Bone marrow (tissue), 2 donors: ENCODE data around the gene RGSL1.

ENCODE experiments used
- DNase-seq, 2 donors: peaks; one replicate each; lab custom pipeline; 2025; lab: John Stamatoyannopoulos, UW

Gene RGSL1

GRCh38 chr1:182549346-182549745 is 99.4 kb downstream of the RGSL1 start:
- DNase-seq = no peak

DNA sequence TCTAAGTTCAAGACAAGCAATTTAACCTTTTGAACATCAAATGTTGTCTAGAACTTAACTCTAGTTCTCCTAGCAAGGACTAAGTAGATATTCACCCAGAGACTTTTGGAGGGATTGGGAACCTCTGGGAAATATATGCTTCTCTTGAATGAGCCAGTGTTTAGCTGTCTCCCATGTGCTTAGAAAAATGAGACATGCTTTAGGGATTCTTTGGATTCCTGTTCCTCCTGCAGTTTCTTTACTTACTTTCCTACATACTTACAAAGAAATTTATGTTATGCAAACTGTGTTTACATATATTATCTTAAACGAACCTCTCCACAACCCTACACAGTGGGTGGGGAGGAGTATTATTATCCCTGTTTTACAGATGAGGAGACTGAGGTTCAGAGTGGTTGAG is 99.9 kb downstream of the RGSL1 start:
- DNase-seq = no peak

DNA sequence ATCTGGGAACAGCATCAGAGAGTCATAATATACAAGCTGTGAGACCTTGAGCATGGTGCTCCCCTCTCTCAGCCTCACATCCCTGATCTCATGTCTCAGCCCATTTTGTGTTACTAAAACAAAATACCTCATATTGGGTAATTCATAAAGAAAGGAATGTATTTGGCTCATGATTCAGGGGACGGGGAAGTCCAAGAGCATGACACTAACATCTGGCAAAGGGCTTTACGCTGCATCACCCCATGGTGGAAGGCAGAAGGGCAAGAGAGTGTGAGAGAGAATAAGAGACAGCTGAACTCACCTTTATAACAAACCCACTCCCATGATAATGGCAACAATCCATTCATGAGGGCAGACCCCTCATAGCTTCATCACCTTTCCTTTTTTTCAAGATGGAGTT is 102.6 kb downstream of the RGSL1 start:
- no peak for DNase-seq

GRCh38 chr1:182555493-182555892 is 105.5 kb downstream of the RGSL1 start:
- no peak for DNase-seq

DNA sequence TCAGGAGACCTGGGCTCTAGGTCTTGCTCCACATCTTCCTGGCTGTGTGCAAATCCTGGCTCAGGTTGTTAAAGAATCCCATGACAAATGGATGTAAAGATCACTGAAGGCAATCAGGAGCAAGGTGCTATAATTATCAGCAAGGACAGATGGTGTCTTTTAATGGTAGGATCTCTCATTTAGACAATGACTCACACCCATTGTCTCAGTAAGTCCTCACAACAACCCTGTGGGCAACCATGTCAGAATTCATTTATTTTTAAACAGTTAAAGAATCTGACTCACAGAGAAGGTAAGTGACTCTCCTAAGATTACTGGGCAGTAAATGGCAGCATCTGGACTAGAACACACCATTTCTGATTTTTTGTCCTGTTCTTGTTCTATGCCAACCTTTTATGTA is 106.3 kb downstream of the RGSL1 start:
- DNase-seq = no peak

DNA sequence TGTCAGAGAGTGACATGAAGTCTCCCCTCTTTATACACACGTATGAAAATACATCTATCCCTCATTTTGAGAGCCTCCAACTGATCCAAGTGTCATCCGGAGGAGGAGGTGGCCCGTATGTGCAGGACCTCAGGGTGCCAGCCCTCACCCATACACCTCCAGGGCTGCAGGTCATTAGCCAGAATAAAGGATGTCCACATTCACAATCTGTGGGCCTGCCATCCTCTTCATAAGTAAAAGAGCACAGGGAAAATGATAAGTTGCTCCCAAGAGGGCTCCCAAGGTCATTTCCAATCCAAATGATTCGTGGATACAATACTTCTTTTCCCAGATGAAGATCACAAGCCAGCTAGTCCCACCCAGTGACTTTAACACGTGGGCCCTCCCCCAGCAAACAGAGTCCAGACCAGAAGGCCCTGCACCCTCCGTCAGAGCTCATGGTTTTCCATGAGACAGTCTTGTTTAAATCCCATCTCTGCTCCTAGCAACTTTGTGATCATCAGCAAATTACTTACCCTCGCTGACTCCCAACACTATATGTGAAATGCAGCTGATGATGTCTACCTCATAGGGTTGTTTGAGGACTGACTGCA is 110.5 kb downstream of the RGSL1 start:
- no peak for DNase-seq

DNA sequence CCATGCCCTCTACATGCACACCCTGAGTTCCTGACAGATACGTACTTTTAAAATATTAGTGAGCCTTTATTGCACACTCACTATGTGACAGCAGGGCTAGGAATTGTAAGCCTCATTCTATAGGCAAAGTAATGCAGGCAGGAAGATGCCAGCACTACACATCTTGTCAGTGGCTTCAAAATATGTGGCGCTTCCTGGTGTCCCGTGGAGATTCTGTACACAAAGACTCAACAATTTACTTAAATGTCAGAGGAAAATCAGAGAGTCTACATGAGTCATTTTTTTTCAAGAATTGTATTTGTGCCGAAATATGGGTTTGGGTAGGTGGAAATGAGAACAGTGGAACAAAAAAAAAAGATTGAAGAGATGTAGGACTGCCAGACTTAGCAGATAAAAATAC is 111.5 kb downstream of the RGSL1 start:
- no peak for DNase-seq

- no peak for DNase-seq
These were observed 113.1 kb downstream of the RGSL1 start for GRCh38 chr1:182563095-182563494.

DNA sequence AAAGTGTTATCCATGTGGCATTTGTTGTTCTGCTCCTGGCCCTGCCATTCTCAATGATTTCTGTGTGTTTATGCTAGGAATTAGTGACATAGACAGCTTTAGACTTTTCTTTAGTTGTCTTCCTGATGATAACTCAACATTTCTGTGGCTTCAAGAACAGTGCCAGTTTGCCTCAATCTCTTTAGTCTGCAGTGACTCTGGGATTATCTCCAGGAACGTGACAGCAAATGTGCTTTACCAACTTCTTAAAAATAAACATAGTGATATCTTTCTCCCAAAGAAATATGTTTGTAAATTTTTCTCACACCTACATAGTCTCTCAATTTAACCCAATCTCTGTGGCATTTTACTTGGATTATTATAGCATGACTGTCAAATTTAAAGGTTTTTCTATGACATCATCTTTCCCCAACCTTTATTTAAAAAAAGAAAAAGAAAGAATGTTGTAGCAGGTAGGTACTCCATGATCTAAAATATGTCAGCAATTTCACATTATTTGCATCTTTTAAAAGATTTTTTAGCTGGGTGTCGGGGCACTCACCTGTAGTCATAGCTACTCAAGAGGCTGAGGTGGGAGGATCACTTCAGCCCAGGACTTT is 114.6 kb downstream of the RGSL1 start:
- DNase-seq = no peak

GRCh38 chr1:182565537-182565936 is 115.6 kb downstream of the RGSL1 start:
- no peak for DNase-seq

GRCh38 chr1:182567629-182568028 is 117.7 kb downstream of the RGSL1 start:
- no peak for DNase-seq

- no peak for DNase-seq
These were observed 118.8 kb downstream of the RGSL1 start for GRCh38 chr1:182568647-182569284.

GRCh38 chr1:182569939-182570610 is 120.1 kb downstream of the RGSL1 start:
- DNase-seq = no peak

DNA sequence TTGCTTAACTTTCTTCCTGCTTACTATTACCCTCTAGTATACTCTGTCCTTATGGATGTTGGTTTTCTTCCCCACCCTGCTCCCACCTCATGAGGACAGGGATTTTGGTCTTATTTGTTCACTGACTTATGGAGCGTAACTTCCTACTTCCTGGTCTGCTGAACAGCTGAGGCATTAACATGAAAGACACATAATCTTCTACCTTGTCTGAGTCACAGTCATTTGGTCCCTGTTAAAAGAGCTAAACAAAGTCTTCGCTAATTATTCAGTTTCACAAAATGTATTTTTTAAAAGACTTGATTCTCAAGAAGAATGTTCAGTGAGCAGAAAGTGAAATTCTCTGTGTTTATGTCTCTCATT is 120.6 kb downstream of the RGSL1 start:
- no peak for DNase-seq

- DNase-seq = no peak
These were observed 124.2 kb downstream of the RGSL1 start for GRCh38 chr1:182574156-182574555.

DNA sequence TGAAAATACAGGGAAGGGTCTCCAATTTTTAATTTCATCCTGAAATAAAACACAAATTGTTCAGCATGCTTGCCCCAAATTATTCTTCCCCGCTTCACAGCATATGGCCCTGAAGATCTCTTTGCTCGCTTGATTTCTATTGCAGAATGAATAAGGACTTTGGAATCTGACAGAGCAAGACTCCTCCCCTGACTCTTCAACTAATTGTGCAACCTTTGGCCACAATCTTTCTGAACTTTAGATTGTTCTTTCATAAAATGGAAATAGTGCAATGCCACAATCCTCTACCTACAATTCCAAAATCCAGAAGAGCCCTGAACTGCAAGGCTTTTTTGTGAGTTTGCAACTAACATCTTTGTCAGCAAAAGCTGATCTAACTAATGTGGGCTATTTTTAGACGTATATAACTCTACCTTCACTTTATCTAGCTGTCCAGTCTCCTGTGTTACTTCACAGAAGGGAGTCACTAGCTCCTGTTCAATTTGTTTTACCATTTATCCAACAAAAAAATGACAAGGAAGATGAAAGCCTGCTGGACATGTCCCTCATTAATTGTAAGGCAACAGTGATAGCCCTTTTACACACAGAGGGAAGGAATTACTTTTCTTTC is 125.7 kb downstream of the RGSL1 start:
- no peak for DNase-seq

DNA sequence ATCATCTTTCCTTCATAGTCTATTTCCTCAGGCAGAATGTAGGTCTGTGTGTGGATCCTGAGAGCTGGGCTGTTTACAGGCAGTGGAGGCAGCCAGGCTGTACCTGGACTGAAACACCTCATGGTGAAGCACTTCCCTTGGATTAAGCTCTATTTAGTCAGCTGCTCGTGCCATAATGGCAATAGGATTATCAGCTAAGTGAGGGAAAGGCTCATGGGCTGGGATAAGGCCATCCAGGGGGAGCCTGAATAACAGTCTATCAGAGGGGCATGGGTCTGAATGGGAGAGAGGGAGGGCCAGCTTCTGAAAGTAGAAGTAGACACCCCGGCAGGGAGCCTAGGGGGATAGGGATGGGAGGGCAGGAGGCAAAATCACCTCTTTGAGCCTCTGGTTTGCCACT is 130.8 kb downstream of the RGSL1 start:
- DNase-seq = no peak

GRCh38 chr1:182584746-182585145 is 134.8 kb downstream of the RGSL1 start:
- DNase-seq = no peak

DNA sequence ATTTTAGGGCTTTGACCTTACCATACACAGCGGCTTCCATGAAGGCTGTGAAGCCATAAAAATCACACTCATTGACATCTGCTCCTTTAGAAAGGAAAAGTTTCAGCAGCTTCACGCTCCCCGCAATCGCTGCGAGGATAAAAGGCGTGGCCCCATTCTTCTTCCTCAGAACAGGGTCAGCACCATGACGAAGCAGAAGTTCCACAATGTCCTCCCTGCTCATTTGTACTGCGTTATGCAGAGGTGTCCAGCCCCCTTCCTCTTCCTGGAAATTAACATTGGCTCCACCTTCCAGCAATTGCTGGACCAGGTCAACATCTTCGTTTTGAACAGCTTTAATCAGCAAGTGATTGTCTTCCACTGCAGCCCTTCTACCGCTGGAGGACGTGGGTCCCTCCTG is 136.4 kb downstream of the RGSL1 start:
- DNase-seq = no peak

DNA sequence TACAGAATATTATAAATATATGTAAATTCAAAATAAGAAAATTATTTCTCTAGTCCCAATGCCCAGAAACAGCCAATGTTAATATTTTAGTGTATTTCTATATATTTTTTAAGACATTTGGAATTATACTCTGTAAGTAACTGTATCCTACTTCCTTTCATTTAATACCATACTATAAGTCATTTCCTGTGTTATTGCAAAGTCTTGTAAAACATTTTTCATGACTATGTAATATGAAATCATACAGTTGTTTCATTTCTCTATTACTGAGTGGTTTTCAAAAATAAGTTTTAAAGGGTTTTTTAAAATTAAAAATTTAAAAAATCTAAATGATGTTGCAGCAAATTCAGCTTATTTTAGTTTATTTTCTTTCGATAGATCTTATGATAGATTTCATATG is 137.1 kb downstream of the RGSL1 start:
- no peak for DNase-seq

- no peak for DNase-seq
These were observed 137.9 kb downstream of the RGSL1 start for GRCh38 chr1:182587666-182588499.
